GM12878 (cell line): ENCODE measurements around the gene TRAFD1. TPM values are rescaled to one million over a fixed set of nuclear protein-coding genes. Genes with fewer than 3 reads are reported as not detected.

ENCODE experiments used
- ATAC-seq: fragments of 200-7000 bp; cut with Tn5 transposase; 3 replicates; pipeline ENCODE4 v1.9.1; 2020; ENCODE audit warnings: mild to moderate bottlenecking, moderate library complexity
- BruUV-seq: library from RNA; stranded (reverse); fragments of 400-500 nt; replicated peaks from 2 replicates; lab custom pipeline; 2021; lab: Mats Ljungman, UMichigan
- CTCF ChIA-PET: fragments of 300-600 bp; sonication (Branson Sonifier 250); formaldehyde crosslinking; extraction: SDS; loops from one replicate; lab custom pipeline; 2021; ENCODE audit warnings: inconsistent platforms; lab: Yijun Ruan, JAX
- POLR2A ChIA-PET: fragments of 350-600 bp; formaldehyde crosslinking; extraction: SDS; loops from one replicate; lab custom pipeline; 2021; ENCODE audit warnings: inconsistent platforms; lab: Charles Lee
- RAD21 ChIA-PET: fragments of 300-600 bp; sonication (Branson Sonifier 250); formaldehyde crosslinking; loops from one replicate; lab custom pipeline; 2023; ENCODE audit warnings: antibody characterized with exemption; ENCODE audit not compliant: unreplicated experiment; lab: Charles Lee
- SMC1A ChIA-PET: fragments of 300-600 bp; sonication (Branson Sonifier 250); formaldehyde crosslinking; loops from one replicate; lab custom pipeline; 2023; ENCODE audit not compliant: unreplicated experiment, uncharacterized antibody; lab: Charles Lee
- DNase-seq: peaks from one replicate; pipeline ENCODE4 v3.0.0-alpha.2; 2011; ENCODE audit warnings: low read depth, low spot score
- FAIRE-seq: peaks from 3 replicates; lab custom pipeline; 2011; peaks lifted over from hg19 to GRCh38; lab: Jason Lieb, UNC
- H2AFZ ChIP-seq: 2 replicates; pipeline ENCODE4 v1.6.0; 2011; ENCODE audit warnings: low read depth, low read length, control low read depth; ENCODE audit not compliant: control insufficient read depth
- H3K27ac ChIP-seq: 2 replicates; pipeline ENCODE4 v1.5.1; 2011; ENCODE audit warnings: control low read depth; ENCODE audit not compliant: control insufficient read depth, insufficient read depth
- H3K27me3 ChIP-seq, 2 experiments: replicated peaks in 1 of 2; 2 replicates each; pipeline versions ENCODE4 v1.6.0 to v1.6.1; 2011; ENCODE audit warnings: low read length in 1 of 2; ENCODE audit not compliant: control insufficient read depth in 2 of 2, insufficient read depth in 2 of 2
- H3K36me3 ChIP-seq, 2 experiments: 2 replicates each; pipeline ENCODE4 v1.5.1; 2011; ENCODE audit warnings: low read length in 1 of 2; ENCODE audit not compliant: control insufficient read depth in 2 of 2, insufficient read depth in 2 of 2
- H3K4me1 ChIP-seq: 2 replicates; pipeline ENCODE4 v1.6.1; 2011; ENCODE audit warnings: mild to moderate bottlenecking, low read length, moderate library complexity, mixed read lengths; ENCODE audit not compliant: control insufficient read depth, insufficient read depth
- H3K4me2 ChIP-seq: 2 replicates; pipeline ENCODE4 v1.6.0; 2011; ENCODE audit warnings: control low read depth; ENCODE audit not compliant: control insufficient read depth, insufficient read depth
- H3K4me3 ChIP-seq: fragments of 200-600 bp; sonication (generic); 2 replicates; pipeline ENCODE4 v1.5.1; 2016
- H3K79me2 ChIP-seq: 2 replicates; pipeline ENCODE4 v1.6.0; 2011; ENCODE audit warnings: low read length; ENCODE audit not compliant: control insufficient read depth, insufficient read depth
- H3K9ac ChIP-seq: 2 replicates; pipeline ENCODE4 v1.8.0; 2011; ENCODE audit warnings: low read length, control low read depth, mixed read lengths; ENCODE audit not compliant: control insufficient read depth, insufficient read depth
- H3K9me3 ChIP-seq: replicated peaks from 3 replicates; pipeline ENCODE4 v1.5.1; 2011; ENCODE audit warnings: mild to moderate bottlenecking, low read length; ENCODE audit not compliant: control insufficient read depth, insufficient read depth
- H4K20me1 ChIP-seq: 2 replicates; pipeline ENCODE4 v1.6.0; 2011; ENCODE audit not compliant: control insufficient read depth, insufficient read depth
- CBFB ChIP-seq: IDR thresholded peaks from 2 replicates; pipeline ENCODE4 v1.6.1; 2016; ENCODE audit warnings: antibody characterized with exemption, low read depth
- EED ChIP-seq: sonication (generic); IDR thresholded peaks from 2 replicates; pipeline ENCODE4 v1.6.1; 2016; ENCODE audit warnings: antibody characterized with exemption, low read depth
- KAT2A ChIP-seq: conservative IDR thresholded peaks from 2 replicates; pipeline ENCODE4 v1.6.1; 2011; ENCODE audit warnings: low read depth, low read length; ENCODE audit not compliant: control insufficient read depth
- MEF2A ChIP-seq: IDR thresholded peaks from 2 replicates; pipeline ENCODE4 v1.6.1; 2011; ENCODE audit warnings: low read depth, mild to moderate bottlenecking, low read length, moderate library complexity; ENCODE audit not compliant: insufficient read depth
- MTA3 ChIP-seq: IDR thresholded peaks from 2 replicates; pipeline ENCODE4 v1.6.1; 2012; ENCODE audit warnings: low read length, inconsistent platforms, borderline replicate concordance
- NBN ChIP-seq: fragments of 450-650 bp; IDR thresholded peaks from 2 replicates; pipeline ENCODE4 v1.6.1; 2016
- PAX5 ChIP-seq: IDR thresholded peaks from 2 replicates; pipeline ENCODE4 v1.6.1; 2011; ENCODE audit warnings: low read depth, low read length, borderline replicate concordance
- POLR2AphosphoS5 ChIP-seq: IDR thresholded peaks from 2 replicates; pipeline ENCODE4 v1.6.1; 2011; ENCODE audit warnings: mild to moderate bottlenecking, low read length, inconsistent platforms
- POU2F2 ChIP-seq: IDR thresholded peaks from 3 replicates; pipeline ENCODE4 v1.6.1; 2011; ENCODE audit warnings: low read depth, mild to moderate bottlenecking, low read length, borderline replicate concordance
- RUNX3 ChIP-seq: IDR thresholded peaks from 2 replicates; pipeline ENCODE4 v1.6.1; 2012; ENCODE audit warnings: low read length, inconsistent platforms
- TCF12 ChIP-seq: IDR thresholded peaks from 2 replicates; pipeline ENCODE4 v1.6.1; 2011; ENCODE audit warnings: low read depth, mild to moderate bottlenecking, low read length
- ZNF274 ChIP-seq: IDR thresholded peaks from one replicate; pipeline ENCODE4 v1.8.0; 2011; ENCODE audit not compliant: insufficient read length, insufficient read depth
- WGBS: methylation state at CpG from one replicate; pipeline ENCODE4 v1.1.6; 2016; ENCODE audit warnings: low lambda C conversion rate; ENCODE audit not compliant: insufficient replicate concordance, insufficient coverage; ENCODE audit errors: missing lambda C conversion rate; 5-methylcytosine and 5-hydroxymethylcytosine counted together
- in situ Hi-C: fragments of 300-500 bp; cut with MboI; formaldehyde crosslinking; loops from 9 replicates; pipeline ENCODE4 v1.14.3; 2018; ENCODE audit warnings: mixed read lengths
- intact Hi-C: fragments of 100-400 bp; cut with micrococcal nuclease; formaldehyde crosslinking; loops from one replicate; pipeline ENCODE4 v1.14.2; 2022; ENCODE audit not compliant: unreplicated experiment
- polyA plus RNA-seq, 11 experiments: library from polyadenylated mRNA; depleted of rRNA in 4 of 11; unstranded in 6 of 11; stranded (reverse) in 5 of 11; fragments of >200 nt; fragmentation: Nextera tagmentation in 4 of 11; fragmentation: Illumina TruSeq in 1 of 11; extraction: Ambion mirVana in 4 of 11; extraction: Trizol in 1 of 11; gene quantifications; 1 replicate in 1 of 11; 2 replicates in 10 of 11; pipeline versions ENCODE4 v1.2.1 to v1.2.3, GENCODE V29; 2011 to 2016; ENCODE audit warnings: inconsistent platforms in 2 of 11, missing spikeins in 2 of 11, low read depth in 1 of 11
- total RNA-seq, 4 experiments: library from RNA; depleted of rRNA in 3 of 4; stranded (reverse); fragments of >200 nt in 3 of 4; fragmentation: Illumina TruSeq in 1 of 4; extraction: Trizol in 1 of 4; gene quantifications; 2 replicates each; pipeline versions ENCODE4 v1.2.1 to v1.2.3, GENCODE V29; 2013 to 2021

TRAFD1 gene
- total and polyA plus RNA-seq, 10 of the 15 experiments (the other 5 are each of a cell fraction or from before 2014, with no cell fraction given) = 37.2 to 55.5 (median 46.2) TPM

GRCh38 chr12:112107306-112108201 is 17.8 kb upstream of the TRAFD1 start:
- ChIA-PET CTCF (interaction anchor here (0.6 to 4.0 kb wide), 8 partner anchors 9 to 279 kb away, joined by 3 to 19 read pairs (median 4); no protein-coding TSS in a partner anchor), SMC1A (interaction anchor here (0.6 to 6.3 kb wide), 11 partner anchors 9 to 353 kb away, joined by 3 to 72 read pairs (median 4); partner anchors contain the start of gene TRAFD1), RAD21 (interaction anchor here (0.7 to 5.2 kb wide), 13 partner anchors 11 to 170 kb away, joined by 3 to 59 read pairs (median 4); partner anchors contain the start of genes ERP29, TMEM116 and TRAFD1), POLR2A (interaction anchor here (0.6 to 9.3 kb wide), 10 partner anchors 9 to 280 kb away, joined by 3 to 161 read pairs (median 6); partner anchors contain the start of genes ERP29, TMEM116 and TRAFD1)
- TF ChIP-seq POLR2AphosphoS5 (0 out of 2 replicates have a peak, but pooled peaks have one; percentile 36), TCF12 (0 out of 2 replicates have a peak, but pooled peaks have one; percentile 41), PAX5 (no peak), NBN (no peak), EED (0 out of 2 replicates have a peak, but pooled peaks have one; percentile 23), MEF2A (0 out of 2 replicates have a peak, but pooled peaks have one; percentile 16), CBFB (no peak), POU2F2 (0 out of 3 replicates have a peak, but pooled peaks have one; percentile 9), MTA3 (peak; percentile 62; the same call in 1 of the 2 replicates), RUNX3 (peak; percentile 83), KAT2A (no peak), ZNF274 (no peak)
- Histone ChIP-seq H3K79me2 (peaks cover 62% of the 10 kb centered on the region), H2AFZ (no peak overlapping the region), H4K20me1 (peaks cover 4% of the 10 kb centered on the region), H3K36me3 (peaks cover 1 to 10% of the 10 kb centered on the region in 2 experiments; a peak in 2 of 4 replicates), H3K9me3 (no peaks in the 10 kb centered on the region), H3K27me3 (no peaks in the 10 kb centered on the region), H3K27ac (peak overlapping the region; percentile 98), H3K4me3 (peak overlapping the region; percentile 100), H3K4me1 (peaks cover 8% of the 10 kb centered on the region; the same call in 1 of the 2 replicates), H3K4me2 (peak overlapping the region; percentile 97), H3K9ac (peak overlapping the region; percentile 98)
- intact Hi-C loops = loop anchor here (2.0 kb wide), 1 partner anchor 23 kb away; no protein-coding TSS in a partner anchor
- in situ Hi-C loops = no loop called here
- whole genome bisulfite sequencing = under 1% methylated on average over 13 of the region's 13 CpGs
- DNase-seq = no peak
- ATAC-seq = peak; percentile 10
- peak; percentile 35 for FAIRE-seq
- BruUV-seq = TSS peak; percentile 55
